Bronchial epithelial cell (primary cell): ENCODE results near the gene RBM19. TPM values are rescaled to one million over a fixed set of nuclear protein-coding genes. Genes with fewer than 3 reads are reported as not detected.

Source experiments
- DNase-seq: peaks from one replicate; pipeline ENCODE4 v3.0.0-alpha.2; 2010; ENCODE audit warnings: low read depth
- FAIRE-seq: peaks from 2 replicates; lab custom pipeline; 2011; peaks lifted over from hg19 to GRCh38; lab: Jason Lieb, UNC
- H3K27me3 ChIP-seq: 2 replicates; pipeline ENCODE4 v1.5.1; 2011; ENCODE audit warnings: low read length; ENCODE audit not compliant: control insufficient read depth, insufficient read depth
- H3K36me3 ChIP-seq: 2 replicates; pipeline ENCODE4 v1.5.1; 2011; ENCODE audit warnings: low read length; ENCODE audit not compliant: control insufficient read depth, insufficient read depth
- H3K4me3 ChIP-seq: 2 replicates; pipeline ENCODE4 v1.5.1; 2011; ENCODE audit warnings: mild to moderate bottlenecking, low read depth, low read length, control low read depth
- total RNA-seq: library from RNA; depleted of rRNA; stranded (reverse); fragments of >200 nt; gene quantifications from 2 replicates; pipeline ENCODE4 v1.2.1, GENCODE V29; 2014
- TF ChIP-seq, protein P1 (sequence below): IDR thresholded peaks from 2 replicates; pipeline ENCODE4 v1.5.1; 2011; ENCODE audit warnings: mild to moderate bottlenecking, moderate library complexity, low read length, control low read depth, inconsistent platforms; ENCODE audit not compliant: insufficient read depth, severe bottlenecking

Gene RBM19
- total RNA-seq, 1 donor from 2014 or later: 19.0 TPM

DNA sequence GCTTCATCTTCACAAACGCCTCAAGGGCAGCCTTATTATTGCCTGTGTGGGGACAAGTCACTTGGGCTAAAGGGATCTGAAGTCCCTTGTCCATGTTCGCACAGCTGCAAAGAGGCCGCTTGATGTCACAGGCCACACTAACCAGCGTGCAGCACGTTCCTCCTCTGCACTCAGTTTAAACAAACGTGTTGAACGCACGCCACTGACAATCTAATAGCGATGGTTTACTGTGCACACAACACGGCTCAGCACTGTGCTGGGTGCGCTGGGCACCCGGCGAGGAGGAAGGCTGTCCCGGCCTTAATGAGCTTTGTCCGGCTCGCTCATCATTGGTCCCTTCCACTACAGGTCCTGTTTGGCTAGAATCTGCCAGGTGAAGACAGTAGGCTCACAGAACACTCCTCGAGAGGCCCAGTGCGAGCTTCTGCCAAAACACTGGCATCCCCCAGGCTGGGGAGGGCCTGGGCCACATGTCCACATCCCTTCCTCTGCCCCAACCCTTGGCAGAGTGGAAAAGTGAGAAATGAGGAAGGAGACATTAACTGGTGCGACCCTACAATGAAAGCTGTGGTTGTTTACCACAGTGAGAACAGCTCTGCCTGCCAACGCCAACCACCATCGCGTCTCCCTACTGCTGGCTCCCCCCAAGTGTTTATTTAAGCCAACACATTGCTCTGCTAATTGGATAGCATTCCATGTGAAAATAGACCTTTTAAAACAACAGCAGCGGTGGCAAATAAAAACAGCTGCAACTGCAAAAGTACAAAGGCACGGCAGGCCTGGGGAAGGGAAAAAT is 113.2 kb downstream of the RBM19 start:
- no peak overlapping the region for H3K4me3 ChIP-seq
- FAIRE-seq (no peak), DNase-seq (no peak)
- peaks cover 6% of the 10 kb centered on the region for H3K36me3 ChIP-seq
- no peaks in the 10 kb centered on the region for H3K27me3 ChIP-seq
- TF ChIP-seq, protein P1, sequence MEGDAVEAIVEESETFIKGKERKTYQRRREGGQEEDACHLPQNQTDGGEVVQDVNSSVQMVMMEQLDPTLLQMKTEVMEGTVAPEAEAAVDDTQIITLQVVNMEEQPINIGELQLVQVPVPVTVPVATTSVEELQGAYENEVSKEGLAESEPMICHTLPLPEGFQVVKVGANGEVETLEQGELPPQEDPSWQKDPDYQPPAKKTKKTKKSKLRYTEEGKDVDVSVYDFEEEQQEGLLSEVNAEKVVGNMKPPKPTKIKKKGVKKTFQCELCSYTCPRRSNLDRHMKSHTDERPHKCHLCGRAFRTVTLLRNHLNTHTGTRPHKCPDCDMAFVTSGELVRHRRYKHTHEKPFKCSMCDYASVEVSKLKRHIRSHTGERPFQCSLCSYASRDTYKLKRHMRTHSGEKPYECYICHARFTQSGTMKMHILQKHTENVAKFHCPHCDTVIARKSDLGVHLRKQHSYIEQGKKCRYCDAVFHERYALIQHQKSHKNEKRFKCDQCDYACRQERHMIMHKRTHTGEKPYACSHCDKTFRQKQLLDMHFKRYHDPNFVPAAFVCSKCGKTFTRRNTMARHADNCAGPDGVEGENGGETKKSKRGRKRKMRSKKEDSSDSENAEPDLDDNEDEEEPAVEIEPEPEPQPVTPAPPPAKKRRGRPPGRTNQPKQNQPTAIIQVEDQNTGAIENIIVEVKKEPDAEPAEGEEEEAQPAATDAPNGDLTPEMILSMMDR: no peak

DNA sequence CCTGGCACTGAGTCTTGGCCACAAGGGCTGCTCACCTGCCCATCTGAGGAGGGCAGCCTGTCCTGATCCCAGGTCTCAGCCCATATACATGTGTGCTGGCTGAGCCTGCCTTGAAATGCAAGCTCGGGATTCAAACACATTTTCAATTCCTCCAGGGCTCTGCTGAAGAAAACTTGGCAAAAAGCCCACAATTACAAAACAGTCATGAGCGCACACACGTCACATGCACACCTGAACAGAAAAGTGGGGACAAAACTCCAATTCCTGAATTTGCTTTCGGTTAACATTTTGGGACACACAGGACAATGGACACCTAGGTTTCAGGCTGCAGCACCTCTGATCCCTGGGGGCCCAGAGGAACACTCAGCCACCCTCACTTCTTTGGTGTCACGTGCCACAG is 113.9 kb downstream of the RBM19 start:
- no peaks in the 10 kb centered on the region for H3K27me3 ChIP-seq
- FAIRE-seq (no peak), DNase-seq (no peak)
- TF ChIP-seq, protein P1: no peak
- H3K36me3 ChIP-seq: peaks cover 6% of the 10 kb centered on the region
- H3K4me3 ChIP-seq: no peak overlapping the region

DNA sequence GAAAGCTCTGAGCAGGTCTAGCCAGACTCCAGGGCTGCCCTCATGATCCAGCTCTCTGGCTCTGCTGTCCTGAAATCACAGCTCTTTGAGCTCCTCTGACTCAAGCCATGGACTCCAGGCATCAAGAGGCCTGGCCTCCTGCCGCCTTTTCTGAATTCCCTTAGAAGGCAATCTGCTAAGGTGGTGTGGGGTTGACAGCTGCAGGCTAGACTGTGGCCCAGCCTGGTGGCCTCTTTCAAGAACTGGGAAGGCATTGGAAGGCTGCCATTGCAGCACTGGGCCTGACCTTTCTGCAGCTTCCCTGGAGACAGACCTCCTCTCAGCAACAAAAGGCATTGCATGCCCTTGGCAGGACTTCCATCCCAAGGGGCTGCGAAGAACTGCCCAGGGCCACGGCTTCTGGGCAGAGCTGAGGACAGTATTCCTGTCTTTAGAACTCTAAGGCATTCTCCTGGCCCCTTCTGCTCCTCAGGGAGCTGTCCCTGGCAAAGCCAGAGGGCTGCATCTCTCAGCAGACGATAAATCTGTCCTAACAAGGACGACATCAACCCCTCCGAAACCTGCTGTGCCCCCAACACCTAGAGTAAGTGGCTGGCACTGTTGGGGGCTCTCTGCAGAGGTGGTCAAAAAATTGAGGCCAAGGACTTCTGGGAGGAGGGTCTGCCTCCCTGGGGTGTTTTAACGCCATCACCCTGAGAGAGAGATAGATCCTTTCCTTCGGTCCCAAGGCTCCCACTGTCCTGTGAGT is 115.6 kb downstream of the RBM19 start:
- no peak overlapping the region for H3K4me3 ChIP-seq
- FAIRE-seq: no peak
- peaks cover 3% of the 10 kb centered on the region for H3K36me3 ChIP-seq
- no peaks in the 10 kb centered on the region for H3K27me3 ChIP-seq
- TF ChIP-seq, protein P1: no peak
- no peak for DNase-seq

DNA sequence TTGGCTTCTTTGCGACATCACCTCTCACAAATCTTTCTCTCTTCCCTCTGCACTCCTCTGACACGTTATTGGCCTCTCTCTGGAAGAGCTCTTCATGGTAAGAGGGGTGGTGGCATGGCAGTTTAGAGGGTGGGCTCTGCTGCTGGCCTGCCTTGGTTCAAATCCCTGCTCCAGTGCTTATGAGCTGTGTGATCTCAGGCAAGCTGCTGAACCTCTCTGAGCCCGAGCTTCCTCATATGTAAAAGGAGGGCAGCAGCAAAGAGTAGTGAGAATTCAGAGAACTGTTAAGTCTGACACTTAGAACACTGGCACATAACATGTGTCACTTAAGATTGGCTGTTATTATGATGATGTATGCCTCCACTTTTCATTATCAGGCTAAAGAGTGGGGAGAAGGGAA is 118.3 kb downstream of the RBM19 start:
- TF ChIP-seq, protein P1: no peak
- no peak overlapping the region for H3K4me3 ChIP-seq
- H3K36me3 ChIP-seq: peaks cover 4% of the 10 kb centered on the region
- DNase-seq: no peak
- H3K27me3 ChIP-seq: no peaks in the 10 kb centered on the region
- no peak for FAIRE-seq

DNA sequence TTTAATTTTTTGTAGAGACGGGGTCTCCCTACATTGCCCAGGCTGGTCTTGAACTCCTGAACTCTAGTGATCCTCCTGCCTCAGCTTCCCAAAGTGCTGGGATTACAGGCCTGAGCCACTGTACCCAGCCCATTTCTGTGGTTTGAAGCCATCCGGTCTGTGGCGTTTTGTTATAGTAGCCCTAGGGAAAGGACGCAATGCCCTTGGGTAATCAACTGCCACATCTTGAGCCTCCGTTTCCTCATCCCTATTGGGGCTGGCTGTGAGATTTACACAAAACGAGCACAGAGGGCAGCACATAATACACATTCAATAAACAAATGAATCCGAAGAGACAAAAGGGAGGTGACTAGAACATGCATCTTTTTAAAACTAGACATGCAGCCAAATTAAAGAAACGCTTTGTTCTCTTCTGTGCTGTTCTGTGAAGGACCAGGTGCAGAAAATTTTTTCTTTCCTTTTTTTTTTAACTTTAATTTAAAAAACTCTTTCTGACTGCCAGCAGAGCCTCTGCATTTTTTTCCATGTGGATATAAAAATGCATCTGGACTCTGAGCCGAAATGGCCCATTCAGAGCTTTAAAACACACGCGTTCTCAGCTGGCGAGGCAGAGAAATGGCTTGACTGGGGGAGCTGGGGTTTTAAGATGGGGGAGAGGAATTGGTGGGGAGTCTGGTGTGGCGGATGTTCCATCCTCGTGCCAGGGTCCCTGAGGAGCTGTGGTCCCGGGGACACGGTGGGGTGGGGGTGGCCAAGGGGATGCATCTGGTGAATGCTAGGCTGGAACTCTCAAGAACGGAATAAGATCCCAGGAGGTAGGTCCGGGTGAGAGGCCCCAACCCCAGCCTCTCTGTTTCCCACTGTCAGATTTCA is 119.0 kb downstream of the RBM19 start:
- H3K36me3 ChIP-seq: peaks cover 4% of the 10 kb centered on the region
- no peak for DNase-seq
- H3K4me3 ChIP-seq: no peak overlapping the region
- TF ChIP-seq, protein P1: no peak
- no peaks in the 10 kb centered on the region for H3K27me3 ChIP-seq
- FAIRE-seq: no peak
